ENCODE results near the gene LRGUK. TPM values are rescaled to one million over a fixed set of nuclear protein-coding genes. Genes with fewer than 3 reads are reported as not detected.

The LRGUK gene
- total and polyA plus RNA-seq, 2 donors (not counting 1 experiment from before 2014, with no cell fraction given): 0.27 to 0.49 TPM

- DNase-seq (no peak), ATAC-seq (ENCODE audit: low read depth) (no peak)
- Histone ChIP-seq H3K79me2 (ENCODE audit: control insufficient read depth, insufficient read depth, low read length) (no peaks in the 10 kb centered on the region), H3K9me3 (ENCODE audit: control extremely low read depth in 1 of 3, control insufficient read depth in 2 of 3, insufficient read depth in 1 of 3, low read length in 2 of 3) (peaks cover 0 to 9% (median 0%) of the 10 kb centered on the region in 3 donors), H4K20me1 (ENCODE audit: control insufficient read depth, insufficient read depth, low read length, poor library complexity, severe bottlenecking) (no peaks in the 10 kb centered on the region), H3K4me2 (replicated peaks; ENCODE audit: low read depth, low read length, poor library complexity, severe bottlenecking) (no peak overlapping the region), H3K9ac (ENCODE audit: low read length) (no peak overlapping the region), H3K4me1 (ENCODE audit: control insufficient read depth in 2 of 2, insufficient read depth in 2 of 2, low read length in 2 of 2) (peaks cover 10 to 12% of the 10 kb centered on the region in 2 donors), H3K27me3 (replicated peaks in 1 of 4; ENCODE audit: control extremely low read depth in 1 of 4, control insufficient read depth in 3 of 4, insufficient read depth in 4 of 4, low read length in 3 of 4) (no peaks in the 10 kb centered on the region), H3K4me3 (ENCODE audit: control extremely low read depth in 1 of 5, extremely low read depth in 1 of 5, insufficient read depth in 1 of 5, low read depth in 2 of 5, low read length in 4 of 5) (no peak overlapping the region), H3K36me3 (replicated peaks in 1 of 2; ENCODE audit: control extremely low read depth in 1 of 2, control insufficient read depth in 1 of 2, extremely low read depth in 1 of 2, insufficient read depth in 2 of 2, low read length in 1 of 2) (no peaks in the 10 kb centered on the region), H2AFZ (ENCODE audit: insufficient read depth, low read depth, low read length, poor library complexity, severe bottlenecking) (no peak overlapping the region), H3K27ac (ENCODE audit: low read length in 2 of 2) (no peak overlapping the region)
- intact Hi-C loops (cut with micrococcal nuclease): loop anchor here (2.0 kb wide), 1 partner anchor 43 kb away; the partner anchor contains the start of gene LRGUK
- ChIA-PET CTCF (interaction anchor here (0.7 to 1.1 kb wide), 2 partner anchors 43 to 57 kb away, joined by 3 to 7 read pairs; partner anchors contain the start of gene LRGUK), POLR2A (no interaction called here)
- WGBS (ENCODE audit: insufficient coverage): 77% methylated on average over 1 of the region's 3 CpGs
- no peak for TF ChIP-seq CTCF (IDR thresholded peaks at IDR 0.05)
- no peak for TF ChIP-seq EZH2 (IDR thresholded peaks at IDR 0.05; ENCODE audit: borderline replicate concordance, insufficient read depth, low read depth, low read length, poor library complexity, severe bottlenecking)
- Mint-ChIP-seq H3K27ac (no peak overlapping the region), H3K9me3 (ENCODE audit: insufficient read depth) (peaks cover 2% of the 10 kb centered on the region), H3K4me1 (peaks cover 9% of the 10 kb centered on the region), H3K4me3 (no peak overlapping the region), H3K27me3 (no peaks in the 10 kb centered on the region)
Measured at GRCh38 chr7:134083766-134084487, 43.2 kb upstream of the LRGUK start.
